HG02763 (cell line): ENCODE data around the gene LRRTM4.
"Not testable (repeated sequence)": the region's sequence is repeated elsewhere in the genome, so short reads cannot be mapped to it uniquely, and the experiment has no call there.

ENCODE experiments used
- ATAC-seq: cut with Tn5 transposase; IDR thresholded peaks from one replicate; pipeline ENCODE4 v1.9.1; 2021; ENCODE audit warnings: mild to moderate bottlenecking, moderate library complexity; ENCODE audit not compliant: unreplicated experiment

The LRRTM4 gene

GRCh38 chr2:77095525-77095924 is 426.7 kb downstream of the LRRTM4 start:
- ATAC-seq, result not testable (repeated sequence)

GRCh38 chr2:77095096-77095495 is 427.1 kb downstream of the LRRTM4 start:
- no peak for ATAC-seq

GRCh38 chr2:77088424-77088823 is 433.8 kb downstream of the LRRTM4 start:
- ATAC-seq, result not testable (repeated sequence)

GRCh38 chr2:77087987-77088414 is 434.2 kb downstream of the LRRTM4 start:
- ATAC-seq, result no peak

GRCh38 chr2:77086478-77086877 is 435.7 kb downstream of the LRRTM4 start:
- no peak for ATAC-seq

GRCh38 chr2:77086051-77086450 is 436.1 kb downstream of the LRRTM4 start:
- no peak for ATAC-seq

GRCh38 chr2:77085561-77085960 is 436.6 kb downstream of the LRRTM4 start:
- ATAC-seq, result no peak

GRCh38 chr2:77081597-77081996 is 440.6 kb downstream of the LRRTM4 start:
- ATAC-seq, result no peak

GRCh38 chr2:77064324-77064723 is 457.9 kb downstream of the LRRTM4 start:
- ATAC-seq, result no peak

- ATAC-seq, result no peak
These were observed 467.2 kb downstream of the LRRTM4 start for GRCh38 chr2:77054938-77055337.

- ATAC-seq, result no peak
These were observed 475.8 kb downstream of the LRRTM4 start for GRCh38 chr2:77046339-77046738.

- ATAC-seq, result not testable (repeated sequence)
These were observed 476.7 kb downstream of the LRRTM4 start for GRCh38 chr2:77045456-77045855.

GRCh38 chr2:77034445-77034844 is 487.7 kb downstream of the LRRTM4 start:
- no peak for ATAC-seq

GRCh38 chr2:77029237-77029636 is 492.9 kb downstream of the LRRTM4 start:
- not testable (repeated sequence) for ATAC-seq

GRCh38 chr2:77028032-77028600 is 494.1 kb downstream of the LRRTM4 start:
- no peak for ATAC-seq

- ATAC-seq, result no peak
These were observed 496.5 kb downstream of the LRRTM4 start for GRCh38 chr2:77025714-77026113.

GRCh38 chr2:77021161-77021560 is 501.0 kb downstream of the LRRTM4 start:
- ATAC-seq, result no peak

GRCh38 chr2:77018219-77018618 is 504.0 kb downstream of the LRRTM4 start:
- no peak for ATAC-seq

- no peak for ATAC-seq
These were observed 504.8 kb downstream of the LRRTM4 start for GRCh38 chr2:77017355-77017745.

GRCh38 chr2:77016443-77017354 is 505.5 kb downstream of the LRRTM4 start:
- ATAC-seq, result no peak

- no peak for ATAC-seq
These were observed 508.2 kb downstream of the LRRTM4 start for GRCh38 chr2:77013953-77014352.

- no peak for ATAC-seq
These were observed 508.7 kb downstream of the LRRTM4 start for GRCh38 chr2:77013457-77013856.
